ENCODE data around the gene C1QTNF12. TPM values are rescaled to one million over a fixed set of nuclear protein-coding genes. Genes with fewer than 3 reads are reported as not detected.

The C1QTNF12 gene
- total RNA-seq, 1 experiment from 2014 or later, result 4.4 TPM

- Histone ChIP-seq H3K18ac (ENCODE audit: insufficient read length, low read depth, low read length) (no peak overlapping the region), H3K4me1 (ENCODE audit: insufficient read depth, low read length) (no peaks in the 10 kb centered on the region), H2BK12ac (ENCODE audit: insufficient read length, low read depth, low read length) (no peak overlapping the region), H2BK5ac (ENCODE audit: insufficient read length, low read length) (no peak overlapping the region), H3K4me2 (ENCODE audit: insufficient read depth, insufficient read length, low read length) (no peak overlapping the region), H3K23ac (ENCODE audit: insufficient read length, low read depth, low read length) (no peak overlapping the region), H3K79me2 (ENCODE audit: insufficient read depth, low read length) (peaks cover 2% of the 10 kb centered on the region; the same call in 1 of the 2 replicates), H4K5ac (ENCODE audit: insufficient read length, low read depth, low read length) (no peak overlapping the region), H3K9ac (ENCODE audit: extremely low read depth, insufficient read length, low read length) (no peak overlapping the region), H2BK15ac (ENCODE audit: low read depth, low read length) (no peak overlapping the region), H4K20me1 (ENCODE audit: control insufficient read depth, insufficient read depth, insufficient read length) (no peaks in the 10 kb centered on the region), H3K4ac (ENCODE audit: low read depth, low read length) (no peak overlapping the region), H3K9me3 (ENCODE audit: control insufficient read depth, low read depth, low read length) (no peaks in the 10 kb centered on the region), H3K14ac (ENCODE audit: insufficient read depth, low read length) (no peak overlapping the region), H3K79me1 (ENCODE audit: insufficient read depth, low read depth, low read length, poor library complexity, severe bottlenecking) (peaks cover 2% of the 10 kb centered on the region), H2AK5ac (ENCODE audit: insufficient read length, low read length) (no peak overlapping the region), H3K27me3 (ENCODE audit: insufficient read depth, low read length) (no peaks in the 10 kb centered on the region), H4K8ac (replicated peaks; ENCODE audit: insufficient read length, low read depth, low read length) (no peak overlapping the region), H3K23me2 (ENCODE audit: insufficient read length, low read depth, low read length, poor library complexity, severe bottlenecking) (peaks cover 6% of the 10 kb centered on the region), H3K56ac (ENCODE audit: insufficient read length, low read depth, low read length) (no peak overlapping the region), H4K91ac (ENCODE audit: insufficient read length, low read depth, low read length) (no peak overlapping the region), H3K27ac (ENCODE audit: insufficient read length, low read depth, low read length) (no peak overlapping the region), H2BK20ac (ENCODE audit: low read depth, low read length, poor library complexity, severe bottlenecking) (no peak overlapping the region), H3T11ph (ENCODE audit: low read length) (no peak overlapping the region), H2BK120ac (ENCODE audit: low read depth, low read length, poor library complexity, severe bottlenecking) (no peak overlapping the region), H2AFZ (ENCODE audit: low read length) (no peak overlapping the region)
- peaks cover 17 to 24% (median 23%) of the 10 kb centered on the region in 3 experiments for H3K36me3 Mint-ChIP-seq (ENCODE audit: insufficient read depth in 1 of 3, low read depth in 3 of 3)
- H3K27ac Mint-ChIP-seq, result peak overlapping the region in 1 of 3 experiments; percentile 47; a peak in 2 of 7 replicates
- WGBS (ENCODE audit: extremely low coverage, insufficient read length, low lambda C conversion rate), result no CpG with 5 or more reads among the region's 28 CpGs
- no peaks in the 10 kb centered on the region for H3K27me3 Mint-ChIP-seq (ENCODE audit: low read depth)
- H3K4me3 Mint-ChIP-seq, result peak overlapping the region; percentile 51 to 70; a peak in 3 of 5 replicates
- TF ChIP-seq CTCF (conservative IDR thresholded peaks at IDR 0.05), result no peak
- peaks cover 15 to 29% of the 10 kb centered on the region in 2 experiments for H3K4me1 Mint-ChIP-seq
- H3K9me3 Mint-ChIP-seq, result peaks cover 0 to 4% of the 10 kb centered on the region in 2 experiments; a peak in 1 of 5 replicates
- DNase-seq, result no peak
Observed at GRCh38 chr1:1234180-1234808, 12.2 kb downstream of the C1QTNF12 start.
